ENCODE data around the gene RHOA.

DNA sequence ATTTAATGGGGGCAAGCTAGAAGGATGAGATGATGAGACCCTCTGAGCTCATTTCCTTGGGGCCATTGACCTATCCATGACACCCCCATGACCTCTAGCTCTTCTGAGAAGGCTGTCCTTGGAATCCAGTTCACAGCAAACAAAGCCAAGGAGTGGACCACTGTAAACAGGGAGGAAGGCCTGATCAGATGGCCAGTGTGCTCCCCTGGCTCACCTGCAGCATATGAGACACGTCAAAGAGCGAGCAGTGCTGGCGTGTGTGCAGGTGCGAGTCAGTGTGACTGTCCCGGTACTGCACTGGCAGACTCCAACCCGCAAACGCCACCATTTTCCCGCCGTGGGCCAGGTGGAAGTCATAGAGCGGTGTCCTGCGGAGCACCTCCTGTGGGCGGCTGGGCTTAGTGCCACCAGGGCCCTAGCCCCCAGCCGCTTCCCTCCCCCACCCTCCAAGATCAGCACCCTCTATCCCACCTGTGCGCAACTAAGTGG is 10.2 kb upstream of the RHOA start:
- TF ChIP-seq POLR2AphosphoS5 (IDR thresholded peaks at IDR 0.05): no peak
- TF ChIP-seq, protein P1, sequence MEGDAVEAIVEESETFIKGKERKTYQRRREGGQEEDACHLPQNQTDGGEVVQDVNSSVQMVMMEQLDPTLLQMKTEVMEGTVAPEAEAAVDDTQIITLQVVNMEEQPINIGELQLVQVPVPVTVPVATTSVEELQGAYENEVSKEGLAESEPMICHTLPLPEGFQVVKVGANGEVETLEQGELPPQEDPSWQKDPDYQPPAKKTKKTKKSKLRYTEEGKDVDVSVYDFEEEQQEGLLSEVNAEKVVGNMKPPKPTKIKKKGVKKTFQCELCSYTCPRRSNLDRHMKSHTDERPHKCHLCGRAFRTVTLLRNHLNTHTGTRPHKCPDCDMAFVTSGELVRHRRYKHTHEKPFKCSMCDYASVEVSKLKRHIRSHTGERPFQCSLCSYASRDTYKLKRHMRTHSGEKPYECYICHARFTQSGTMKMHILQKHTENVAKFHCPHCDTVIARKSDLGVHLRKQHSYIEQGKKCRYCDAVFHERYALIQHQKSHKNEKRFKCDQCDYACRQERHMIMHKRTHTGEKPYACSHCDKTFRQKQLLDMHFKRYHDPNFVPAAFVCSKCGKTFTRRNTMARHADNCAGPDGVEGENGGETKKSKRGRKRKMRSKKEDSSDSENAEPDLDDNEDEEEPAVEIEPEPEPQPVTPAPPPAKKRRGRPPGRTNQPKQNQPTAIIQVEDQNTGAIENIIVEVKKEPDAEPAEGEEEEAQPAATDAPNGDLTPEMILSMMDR (IDR thresholded peaks at IDR 0.05): no peak
- no peak for TF ChIP-seq POLR2A (IDR thresholded peaks at IDR 0.05)

Data from breast epithelium (tissue), 3 donors.